Measurements from ENCODE around the gene PSME2. TPM values are rescaled to one million over a fixed set of nuclear protein-coding genes. Genes with fewer than 3 reads are reported as not detected.

Gene PSME2
- total and polyA plus RNA-seq, 2 of the 13 experiments (the other 11 are each of a cell fraction or from before 2014, with no cell fraction given) = 332 to 716 TPM

GRCh38 chr14:24095271-24096068 lies 50.9 kb downstream of the PSME2 start (continued):
- TF ChIP-seq ZXDC (CRISPR knock-in tag; IDR thresholded peaks at IDR 0.05) (no peak), SSRP1 (CRISPR knock-in tag; IDR thresholded peaks at IDR 0.05) (peak; percentile 100), ZBTB49 (CRISPR knock-in tag; IDR thresholded peaks at IDR 0.05; ENCODE audit: borderline replicate concordance) (no peak; the same call in 1 of the 2 replicates), SYNCRIP (IDR thresholded peaks at IDR 0.05; ENCODE audit: insufficient read depth, low read depth, low read length) (no peak), ZNF317 (CRISPR knock-in tag; IDR thresholded peaks at IDR 0.05) (peak; percentile 91), ZSCAN30 (CRISPR knock-in tag; IDR thresholded peaks at IDR 0.05) (no peak), ZNF264 (CRISPR knock-in tag; IDR thresholded peaks at IDR 0.05) (peak; percentile 87), MTA3 (CRISPR knock-in tag; IDR thresholded peaks at IDR 0.05) (no peak), GMEB1 (CRISPR knock-in tag; IDR thresholded peaks at IDR 0.05; ENCODE audit: borderline replicate concordance) (peak; percentile 81), ZNF619 (CRISPR knock-in tag; IDR thresholded peaks at IDR 0.05) (peak; percentile 99), ZNF33B (CRISPR knock-in tag; IDR thresholded peaks at IDR 0.05) (peak; percentile 99), PITX1 (CRISPR knock-in tag; IDR thresholded peaks at IDR 0.05) (peak; percentile 98), CBX1 (IDR thresholded peaks at IDR 0.05; ENCODE audit: low read depth) (peak; percentile 99), ZNF30 (CRISPR knock-in tag; IDR thresholded peaks at IDR 0.05) (no peak), GLMP (CRISPR knock-in tag; IDR thresholded peaks at IDR 0.05; ENCODE audit: borderline replicate concordance) (no peak), TBL1XR1 (IDR thresholded peaks at IDR 0.05; ENCODE audit: borderline replicate concordance, low read length, partially characterized antibody) (peak; percentile 85), ATF2 (CRISPR knock-in tag; IDR thresholded peaks at IDR 0.05) (peak; percentile 96), NR2F2 (IDR thresholded peaks at IDR 0.05; ENCODE audit: borderline replicate concordance, low read depth) (no peak), MEF2D (CRISPR knock-in tag; IDR thresholded peaks at IDR 0.05) (peak; percentile 99), RBFOX2 (IDR thresholded peaks at IDR 0.05; ENCODE audit: low read depth, low read length) (peak; percentile 72), RFXAP (CRISPR knock-in tag; IDR thresholded peaks at IDR 0.05; ENCODE audit: borderline replicate concordance) (peak; percentile 95)
